HTR-8/SVneo (cell line): ENCODE measurements around the gene PACSIN3.
"Not testable (repeated sequence)": the region's sequence is repeated elsewhere in the genome, so short reads cannot be mapped to it uniquely, and the experiment has no call there.

Experiments used
- DNase-seq: peaks from one replicate; pipeline ENCODE4 v3.0.0; 2011; ENCODE audit warnings: low spot score, mixed read lengths; ENCODE audit not compliant: insufficient read length
- FAIRE-seq: peaks from 2 replicates; lab custom pipeline; 2011; peaks lifted over from hg19 to GRCh38; lab: Jason Lieb, UNC

The PACSIN3 gene

DNA sequence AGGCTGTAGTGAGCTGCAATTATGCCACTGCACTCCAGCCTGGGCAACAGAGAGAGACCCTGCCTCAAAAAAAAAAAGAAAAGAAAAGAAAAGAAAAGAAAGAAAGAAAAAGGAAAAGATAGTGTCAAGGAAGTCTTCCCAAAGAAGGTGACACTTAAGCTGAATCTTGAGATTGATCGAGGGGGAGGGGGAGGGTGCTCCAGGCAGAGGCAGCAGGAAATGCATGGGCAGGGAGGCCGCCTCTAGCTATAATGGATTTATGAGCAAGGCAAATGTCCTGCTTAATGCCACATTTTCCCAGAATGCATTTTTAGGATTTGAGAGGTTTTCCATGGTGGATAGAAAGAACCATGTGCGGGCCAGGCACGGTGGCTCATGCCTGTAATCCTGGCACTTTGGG is 14.8 kb upstream of the PACSIN3 start:
- DNase-seq = no peak

DNA sequence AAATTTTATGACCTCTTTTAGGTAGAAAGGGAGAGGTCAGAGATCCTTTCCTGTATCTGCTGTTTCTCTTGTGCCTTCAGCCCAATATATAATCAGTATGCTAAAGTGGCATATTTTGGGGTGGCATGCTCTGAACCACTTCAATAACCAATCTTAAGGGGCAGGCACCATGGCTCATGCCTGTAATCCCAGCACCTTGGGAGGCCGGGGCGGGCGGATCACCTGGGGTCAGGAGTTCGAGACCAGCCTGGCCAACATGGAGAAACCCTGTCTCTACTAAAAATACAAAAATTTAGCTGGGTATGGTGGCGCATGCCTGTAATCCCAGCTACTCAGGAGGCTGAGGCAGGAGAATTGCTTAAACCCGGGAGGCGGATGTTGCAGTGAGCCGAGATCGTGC is 11.9 kb upstream of the PACSIN3 start:
- not testable (repeated sequence) for FAIRE-seq, DNase-seq

More for the DNA sequence above, 14.8 kb upstream of the PACSIN3 start:
- no peak for FAIRE-seq

DNA sequence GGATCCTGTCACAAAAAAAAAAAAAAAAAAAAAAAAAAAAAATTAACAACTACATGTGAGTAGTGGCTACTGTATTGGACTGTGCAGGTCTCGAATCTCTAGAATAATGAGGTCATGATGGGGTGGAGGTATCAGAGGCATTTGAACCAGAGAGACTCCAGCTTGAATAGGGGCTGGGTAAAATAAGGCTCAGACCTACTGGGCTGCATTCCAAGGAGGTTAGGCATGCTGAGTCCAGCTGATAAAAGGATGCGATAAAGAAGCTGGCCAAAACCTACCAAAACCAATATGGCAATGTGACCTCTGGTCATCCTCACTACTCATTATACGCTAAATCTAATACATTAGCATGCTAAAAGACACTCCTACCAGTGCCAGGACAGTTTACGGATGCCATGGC is 5.9 kb upstream of the PACSIN3 start:
- FAIRE-seq (no peak), DNase-seq (no peak)

GRCh38 chr11:47191137-47191536 is 4.9 kb upstream of the PACSIN3 start:
- FAIRE-seq, DNase-seq: not testable (repeated sequence)

GRCh38 chr11:47189100-47189834 is 3.0 kb upstream of the PACSIN3 start:
- FAIRE-seq = peak; percentile 95

DNA sequence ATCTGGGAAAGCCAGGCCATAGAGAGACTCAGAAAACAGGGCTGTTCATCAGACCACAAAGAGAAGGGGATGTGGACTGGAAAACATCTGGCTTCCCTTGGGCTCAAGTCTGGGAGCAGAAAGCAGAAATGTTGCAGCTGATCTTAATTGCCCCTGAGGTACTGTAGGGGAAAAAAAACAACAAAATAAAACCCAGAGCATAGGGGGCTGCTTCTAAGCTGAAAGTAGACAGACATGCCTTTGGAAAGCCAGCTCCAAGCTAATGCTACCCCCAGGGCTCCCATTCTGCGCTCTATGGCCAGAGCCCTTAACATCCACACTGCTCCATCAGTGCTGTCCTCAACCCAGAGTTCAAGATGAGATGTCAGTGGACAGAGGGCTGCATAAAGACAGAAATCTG is 2.0 kb upstream of the PACSIN3 start:
- DNase-seq = no peak
- no peak for FAIRE-seq

More at GRCh38 chr11:47189100-47189834, 3.0 kb upstream of the PACSIN3 start:
- DNase-seq = peak; percentile 62

DNA sequence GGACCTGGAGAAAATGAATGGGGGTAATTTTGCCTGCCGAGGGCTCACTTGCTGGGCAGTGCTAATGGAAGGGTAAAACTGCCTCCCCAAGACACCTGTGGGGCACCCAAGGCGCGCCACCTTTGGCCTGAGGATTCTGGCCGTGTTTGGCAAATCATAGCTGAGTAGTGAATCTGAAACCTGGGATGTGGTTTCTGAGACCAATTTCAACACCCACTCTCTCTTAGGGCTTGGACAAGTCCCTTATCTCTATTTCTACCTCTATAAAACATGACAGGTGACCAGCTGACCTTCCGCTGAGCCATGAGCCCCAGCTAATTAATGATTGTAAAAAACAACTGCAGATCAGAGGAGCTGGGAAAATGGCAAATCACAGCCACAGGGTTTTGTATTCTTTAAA is 1.5 kb upstream of the PACSIN3 start:
- no peak for DNase-seq
- FAIRE-seq = no peak

DNA sequence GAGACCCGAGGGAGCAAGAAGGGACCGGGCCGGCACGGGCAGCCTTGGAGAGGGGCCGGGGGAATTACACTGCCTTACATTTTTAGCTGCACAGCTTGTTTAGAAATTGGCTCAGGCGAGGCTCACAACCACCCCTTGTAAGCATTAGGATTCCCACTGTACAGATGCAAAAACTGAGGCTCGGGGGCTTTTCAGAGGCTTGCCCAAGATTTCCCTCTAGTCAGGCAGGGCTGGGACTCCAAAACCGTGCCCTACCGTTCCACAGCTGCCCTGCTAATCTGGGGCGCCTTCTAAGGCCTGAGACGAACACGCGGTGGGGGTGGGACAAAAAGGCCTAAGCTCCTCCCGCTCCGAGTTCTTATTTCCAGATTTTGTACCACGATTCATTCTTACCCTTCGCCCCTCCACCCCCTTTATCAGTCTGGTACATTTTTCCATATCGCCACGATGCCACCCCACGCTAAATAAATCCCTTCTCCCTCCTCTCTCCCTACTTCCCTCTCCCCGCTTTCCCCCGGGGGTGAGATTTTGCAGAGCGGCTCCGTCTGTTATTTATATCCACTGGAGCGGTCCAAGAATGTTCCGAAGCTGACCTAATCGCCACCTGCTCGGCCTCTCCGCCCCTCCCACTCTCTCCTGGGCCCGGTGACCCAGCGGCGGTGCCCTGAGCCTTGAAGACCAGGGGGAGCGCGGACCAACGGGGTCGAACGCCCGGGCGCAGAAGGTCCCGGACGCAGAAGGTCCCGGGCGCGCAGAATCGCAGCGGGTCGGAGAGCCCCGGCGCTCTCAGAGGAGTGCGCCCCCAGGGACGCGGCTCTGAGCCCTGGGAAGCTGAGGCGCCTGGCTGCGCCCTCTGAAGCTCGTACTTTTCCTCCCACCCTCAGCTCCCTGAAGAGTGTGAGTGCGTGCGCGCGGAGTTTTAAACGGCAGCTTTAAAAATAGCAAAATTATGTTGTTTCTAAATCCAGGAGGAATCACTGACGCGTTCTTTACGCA is 764 bp upstream of the PACSIN3 start:
- FAIRE-seq = no peak
- DNase-seq = peak; percentile 57

DNA sequence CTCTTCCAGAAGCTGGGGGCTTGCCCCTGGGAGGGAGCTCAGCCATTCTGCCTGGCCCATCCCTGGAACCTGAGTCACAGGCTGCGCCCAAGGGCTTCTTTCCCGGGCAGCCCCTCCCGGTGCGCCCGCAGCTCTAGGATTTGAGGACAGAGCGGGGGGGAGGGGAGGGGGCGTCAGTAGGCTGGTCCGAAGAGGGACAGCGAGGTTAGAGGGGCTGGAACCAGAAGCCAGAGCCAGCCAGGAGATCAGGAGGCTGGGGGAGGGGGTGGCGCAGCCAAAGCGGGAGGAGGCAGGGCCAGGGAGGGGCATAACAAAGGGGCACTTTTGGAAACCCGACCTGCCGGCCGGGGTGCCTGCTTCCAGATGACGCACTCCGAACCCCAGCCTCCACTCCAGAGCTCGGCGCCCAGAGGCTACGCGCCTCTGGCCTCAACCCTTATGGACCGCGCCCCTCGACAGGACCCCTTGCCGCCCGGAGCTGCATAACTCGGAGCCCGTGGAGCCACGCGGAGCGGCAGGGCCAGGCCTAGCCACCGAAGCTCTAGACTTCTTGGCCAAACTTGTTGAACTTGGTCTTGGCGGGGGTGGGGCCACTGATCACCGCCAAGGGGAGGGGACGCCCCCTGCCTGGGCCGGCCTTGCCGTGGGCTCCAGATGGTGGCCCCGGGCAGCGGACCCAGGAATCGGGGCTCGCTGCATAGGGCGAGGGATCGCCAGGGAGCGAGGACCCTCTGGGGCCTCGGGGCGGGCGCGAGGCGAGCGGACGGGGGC is 744 bp downstream of the PACSIN3 start:
- FAIRE-seq = no peak
- DNase-seq = peak; percentile 60

DNA sequence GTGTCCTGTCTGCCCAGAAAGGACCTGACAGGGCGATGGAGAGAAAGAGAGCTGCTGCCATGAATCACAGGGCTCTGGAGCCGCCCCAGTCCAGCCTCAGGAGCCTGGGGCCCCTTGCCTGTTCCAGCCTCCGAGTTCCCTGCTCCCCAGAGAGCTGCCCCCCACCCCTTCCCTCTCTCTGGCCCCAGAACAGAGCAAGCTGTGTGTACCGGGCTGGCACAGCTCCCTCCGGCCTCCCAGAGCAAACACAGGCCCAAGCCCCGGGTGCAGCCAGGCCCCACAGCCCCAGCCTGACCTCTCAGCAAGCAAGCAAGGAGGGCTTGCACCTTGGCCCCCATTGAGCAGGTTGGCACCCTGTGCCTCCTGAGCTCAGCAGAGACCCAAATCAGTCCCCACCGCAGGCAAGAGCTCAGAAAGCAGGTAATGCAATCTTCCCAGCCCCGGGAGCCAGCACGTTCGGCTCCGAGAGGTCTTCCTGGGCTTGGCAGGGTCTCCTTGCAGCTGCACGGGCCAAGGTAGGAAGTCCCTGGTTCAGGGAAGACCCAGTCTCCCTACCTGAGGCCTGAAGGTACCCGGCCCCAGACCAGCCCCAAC is 1.4 kb downstream of the PACSIN3 start:
- DNase-seq = no peak
- FAIRE-seq = no peak

DNA sequence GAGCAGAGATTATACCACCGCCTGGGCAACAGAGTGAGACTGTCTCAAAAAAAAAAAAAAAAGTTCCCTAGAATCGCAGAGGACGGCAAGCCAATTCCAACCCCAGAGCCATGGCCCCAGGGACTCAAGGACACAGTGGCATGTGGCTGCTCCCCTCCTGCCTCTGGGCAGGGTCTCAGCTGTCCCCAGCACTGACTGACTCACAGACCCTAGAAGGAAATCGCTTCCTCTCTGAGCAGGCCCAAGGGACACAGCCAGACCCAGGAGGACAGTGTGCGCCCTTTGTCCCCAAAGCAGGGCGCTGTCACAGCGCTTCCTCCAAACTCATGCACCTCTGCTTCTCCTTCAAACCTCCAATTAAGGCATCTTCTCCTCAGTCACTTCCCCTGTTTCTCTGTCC is 2.3 kb downstream of the PACSIN3 start:
- DNase-seq = no peak

DNA sequence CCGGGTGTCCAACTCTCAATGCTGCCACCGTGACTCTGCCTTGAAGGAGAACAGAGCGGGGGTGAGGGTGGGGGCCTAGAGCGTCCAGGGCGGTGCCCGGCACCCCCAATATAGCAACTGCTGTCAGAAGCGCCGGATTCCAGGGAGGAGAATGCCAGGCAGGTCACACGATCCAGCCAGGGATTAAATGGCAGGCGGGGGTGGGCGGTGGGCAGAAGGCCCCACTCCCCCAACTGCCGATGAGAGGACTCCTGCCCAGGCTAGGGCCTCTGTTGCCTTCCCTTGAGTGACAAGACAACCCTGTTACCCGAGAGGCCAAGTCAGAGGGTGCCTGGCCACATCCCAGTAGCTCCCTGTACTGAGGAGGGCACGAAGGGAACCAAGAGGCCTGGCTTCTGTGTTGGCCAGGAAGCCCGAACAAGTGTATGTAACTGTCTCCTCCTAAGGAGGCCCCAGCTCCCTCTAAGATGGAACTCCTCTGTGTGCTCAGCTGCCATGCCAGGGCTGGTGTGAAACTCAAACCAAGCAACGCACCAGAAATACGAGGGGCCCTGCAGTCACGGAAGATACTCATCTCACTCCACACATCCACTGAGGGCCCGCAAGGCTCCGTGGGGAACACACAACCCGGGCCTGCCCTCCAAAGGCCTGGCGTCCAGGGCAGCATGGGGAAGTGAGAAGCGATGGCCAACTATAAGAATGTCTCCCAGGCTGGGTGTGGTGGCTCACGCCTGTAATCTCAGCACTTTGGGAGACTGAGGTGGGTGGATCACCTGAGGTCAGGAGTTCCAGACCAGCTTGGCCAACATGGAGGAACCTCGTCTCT is 3.0 kb downstream of the PACSIN3 start:
- FAIRE-seq = no peak
- DNase-seq = no peak

More for the DNA sequence above, 2.3 kb downstream of the PACSIN3 start:
- no peak for FAIRE-seq

DNA sequence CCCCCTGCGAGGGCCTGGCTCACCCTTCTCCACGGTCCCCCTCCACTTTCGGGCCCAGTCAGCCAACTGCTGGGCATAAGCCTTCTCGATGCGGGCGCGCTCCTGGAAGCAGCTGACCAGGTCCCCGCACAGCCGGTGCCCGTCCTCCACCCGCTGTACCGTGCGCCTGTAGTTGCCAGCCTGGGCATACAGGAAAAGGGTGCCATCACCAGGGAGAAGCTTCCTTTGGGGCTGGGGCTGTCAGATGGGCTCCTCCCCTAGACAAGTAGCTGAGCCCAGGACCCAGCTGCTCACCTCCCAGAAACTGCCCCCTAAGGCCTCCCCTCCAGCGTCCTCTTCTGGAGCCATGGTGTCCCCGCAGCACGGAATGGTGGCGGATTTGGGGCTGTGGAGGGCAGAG is 3.9 kb downstream of the PACSIN3 start:
- no peak for DNase-seq

DNA sequence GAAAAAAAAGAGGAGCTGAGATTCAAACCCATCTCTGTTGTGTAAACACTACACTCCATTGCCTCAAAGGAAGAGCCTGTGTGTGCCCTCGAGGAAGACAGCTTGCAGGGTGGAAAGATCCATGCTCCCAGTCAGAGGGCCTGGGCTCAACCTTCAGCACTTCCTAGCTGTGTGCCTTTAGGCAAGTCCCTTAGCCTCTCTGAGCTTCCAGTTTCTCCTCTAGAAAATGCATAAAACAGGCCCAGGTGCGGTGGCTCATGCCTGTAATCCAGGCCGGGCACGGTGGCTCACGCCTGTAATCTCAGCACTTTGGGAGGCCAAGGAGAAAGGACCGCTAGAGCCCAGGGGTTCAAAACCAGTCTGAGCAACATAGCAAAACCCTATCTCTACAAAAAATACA is 5.0 kb downstream of the PACSIN3 start:
- DNase-seq (no peak), FAIRE-seq (no peak)

More for the DNA sequence above, 3.9 kb downstream of the PACSIN3 start:
- no peak for FAIRE-seq

- no peak for DNase-seq
- no peak for FAIRE-seq
Observed at GRCh38 chr11:47180006-47180787, 6.0 kb downstream of the PACSIN3 start.

- FAIRE-seq = no peak
- peak; percentile 47 for DNase-seq
Observed at GRCh38 chr11:47179655-47179991, 6.6 kb downstream of the PACSIN3 start.

- FAIRE-seq = no peak
Observed at GRCh38 chr11:47178737-47179654, 7.2 kb downstream of the PACSIN3 start.

More at GRCh38 chr11:47178737-47179654, 7.2 kb downstream of the PACSIN3 start:
- DNase-seq = no peak
